Umbilical cord (tissue), 2 donors: ENCODE results near the gene PLSCR5. TPM values are rescaled to one million over a fixed set of nuclear protein-coding genes. Genes with fewer than 3 reads are reported as not detected.

Experiments
- DNase-seq: peaks from one replicate; pipeline ENCODE4 v3.0.0-alpha.2; 2015; ENCODE audit warnings: low spot score
- total RNA-seq: library from RNA; depleted of rRNA; stranded (reverse); fragments of >200 nt; gene quantifications from one replicate; pipeline ENCODE4 v1.2.3, GENCODE V29; 2014; ENCODE audit warnings: low replicate concordance; ENCODE audit not compliant: insufficient read depth

PLSCR5 gene
- total RNA-seq, 1 donor from 2014 or later, result 6.0 TPM

DNA sequence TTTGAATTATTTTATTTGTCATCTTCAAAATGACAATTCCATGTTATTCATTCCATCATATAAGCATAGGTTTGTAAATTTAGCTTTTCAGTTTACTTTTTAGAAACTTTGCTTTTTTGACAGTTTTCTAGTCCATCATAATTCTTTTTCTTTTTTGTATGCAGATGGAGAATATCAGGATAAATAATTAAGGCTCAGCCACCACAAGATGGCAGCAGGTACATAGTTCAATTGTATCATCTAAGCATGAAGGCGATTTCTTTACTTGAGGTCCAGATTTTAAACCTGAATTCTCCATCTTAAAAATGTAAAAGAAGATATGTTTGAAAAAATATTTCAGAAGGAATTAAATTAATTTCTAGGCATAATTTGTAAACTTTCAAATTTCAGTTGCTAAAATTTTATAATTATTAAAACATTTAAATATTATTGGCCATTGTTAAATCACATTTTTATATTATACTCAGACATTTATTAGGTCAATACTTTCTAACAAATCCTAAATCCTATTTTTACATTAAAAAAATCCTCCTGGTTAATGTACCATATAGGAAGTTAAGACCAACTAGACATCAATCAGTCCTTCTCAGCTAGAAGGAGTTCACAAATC is 15.1 kb downstream of the PLSCR5 start:
- DNase-seq, result peak; percentile 68

DNA sequence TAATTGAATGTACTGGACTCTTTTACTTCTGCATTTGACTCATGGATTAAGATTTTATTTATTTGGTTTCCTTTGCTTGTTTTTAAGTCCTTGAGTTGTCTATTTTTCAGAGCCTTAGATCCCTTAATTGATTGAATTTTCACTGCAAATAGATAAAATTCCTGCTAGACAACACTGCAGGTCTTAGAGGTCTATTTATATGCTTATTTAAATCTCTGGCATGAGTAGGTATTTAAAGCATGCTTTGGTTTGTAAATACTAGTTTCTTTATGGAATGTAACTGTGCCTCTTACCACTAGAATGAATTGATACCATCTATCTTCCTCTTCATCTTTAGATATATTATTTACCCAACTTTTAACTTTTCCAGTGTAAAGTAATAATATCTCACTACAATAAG is 20.0 kb downstream of the PLSCR5 start:
- peak; percentile 39 for DNase-seq

DNA sequence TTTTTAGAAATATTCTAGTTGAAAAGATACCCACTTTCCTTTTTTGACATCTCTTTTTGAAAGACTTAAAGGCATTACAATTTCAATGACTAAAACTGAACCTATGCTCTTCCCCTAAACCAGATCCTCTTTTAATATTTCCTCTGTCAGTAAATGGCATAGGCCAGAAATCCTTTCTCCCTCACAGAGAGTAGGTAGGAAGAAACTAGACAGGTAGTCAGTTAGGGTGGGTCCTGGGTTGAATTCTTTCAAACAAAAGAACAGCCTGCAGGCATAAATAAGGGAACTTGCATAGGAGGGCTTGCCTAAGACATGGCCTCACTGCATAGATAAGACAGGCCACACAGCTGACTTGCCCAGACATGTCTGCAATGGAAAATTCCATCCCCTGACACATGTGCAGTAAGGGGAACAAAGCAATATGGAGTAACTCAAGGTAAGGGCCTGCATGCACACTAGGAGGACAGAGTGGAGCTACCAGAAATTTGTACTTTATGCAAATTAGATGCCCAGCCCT is 23.1 kb downstream of the PLSCR5 start:
- peak; percentile 57 for DNase-seq

DNA sequence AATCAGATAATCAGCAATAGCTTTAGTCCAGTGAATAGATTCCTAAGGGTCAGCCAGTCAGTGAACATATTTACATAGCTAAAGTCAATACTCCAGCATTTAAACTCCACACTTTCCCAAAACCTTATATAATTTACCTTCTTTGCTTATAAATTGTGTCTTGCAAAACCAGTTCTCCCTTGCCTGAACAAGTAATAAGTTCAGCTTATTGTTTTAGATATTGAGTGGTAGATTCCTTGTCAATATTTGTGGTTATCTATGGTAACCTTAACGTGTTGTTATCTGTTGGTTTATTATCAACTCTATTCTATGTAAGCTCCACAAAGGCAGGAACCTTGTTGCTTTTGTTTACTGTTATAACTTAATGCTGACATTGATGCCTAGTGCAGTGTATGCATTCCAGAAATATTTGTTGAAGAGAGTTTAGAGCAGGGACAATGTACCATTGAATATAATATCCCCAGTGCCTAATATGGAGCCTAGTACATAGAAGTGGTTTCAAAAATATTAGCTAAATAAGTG is 24.0 kb downstream of the PLSCR5 start:
- no peak for DNase-seq

DNA sequence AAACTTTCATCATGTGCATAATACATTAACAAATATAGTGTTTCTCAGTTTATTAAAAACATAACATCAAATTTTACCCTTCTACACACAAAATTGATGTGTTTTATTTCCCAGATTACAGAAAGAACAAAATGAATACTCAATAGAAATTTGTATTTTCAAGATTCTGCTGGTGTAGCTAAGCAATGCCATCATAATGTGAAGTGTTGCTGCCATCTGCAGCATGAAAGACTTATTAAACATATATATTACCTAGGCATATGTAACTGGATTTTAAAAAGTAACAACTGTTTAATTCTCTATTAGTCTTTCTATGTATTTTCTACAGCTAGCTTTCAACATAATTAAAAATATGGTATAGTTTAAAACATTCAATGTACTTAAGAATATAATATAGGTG is 27.5 kb downstream of the PLSCR5 start:
- peak; percentile 62 for DNase-seq

DNA sequence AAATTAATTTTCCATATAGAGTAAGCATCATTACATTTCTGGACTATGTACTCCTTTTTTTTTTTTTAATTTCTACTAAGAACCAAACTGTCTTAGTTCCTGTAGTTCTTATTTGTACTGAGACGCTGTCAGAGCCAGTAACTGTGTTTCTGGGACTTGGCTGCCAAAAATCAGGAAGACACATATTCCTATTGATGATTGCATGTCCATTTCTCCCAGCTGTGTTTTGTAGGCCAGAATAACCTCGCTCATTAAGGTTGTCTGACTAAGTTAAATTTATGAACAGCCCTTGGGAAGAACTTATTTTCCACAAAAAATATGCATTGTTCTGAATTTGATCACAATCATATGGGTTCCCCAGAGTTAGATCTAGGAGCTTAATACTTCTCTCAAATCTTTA is 29.5 kb downstream of the PLSCR5 start:
- no peak for DNase-seq

DNA sequence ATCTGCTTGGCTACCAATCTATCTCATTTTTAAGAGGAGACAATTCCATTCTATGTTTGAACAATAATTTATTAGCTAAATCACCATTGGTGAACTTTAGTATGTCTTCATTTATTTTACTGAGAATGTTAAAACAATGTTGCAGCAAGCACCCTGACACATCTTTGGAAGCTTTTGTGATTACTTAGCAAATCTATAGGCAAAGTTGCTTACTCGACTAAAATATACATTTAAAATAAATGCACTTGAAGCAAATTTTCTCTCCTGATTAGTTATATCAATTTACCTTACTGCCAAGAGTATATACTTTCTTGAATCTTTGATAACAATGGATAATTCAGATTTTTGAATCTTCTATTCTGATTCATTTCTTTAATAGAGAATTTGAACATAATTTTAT is 31.0 kb downstream of the PLSCR5 start:
- no peak for DNase-seq

DNA sequence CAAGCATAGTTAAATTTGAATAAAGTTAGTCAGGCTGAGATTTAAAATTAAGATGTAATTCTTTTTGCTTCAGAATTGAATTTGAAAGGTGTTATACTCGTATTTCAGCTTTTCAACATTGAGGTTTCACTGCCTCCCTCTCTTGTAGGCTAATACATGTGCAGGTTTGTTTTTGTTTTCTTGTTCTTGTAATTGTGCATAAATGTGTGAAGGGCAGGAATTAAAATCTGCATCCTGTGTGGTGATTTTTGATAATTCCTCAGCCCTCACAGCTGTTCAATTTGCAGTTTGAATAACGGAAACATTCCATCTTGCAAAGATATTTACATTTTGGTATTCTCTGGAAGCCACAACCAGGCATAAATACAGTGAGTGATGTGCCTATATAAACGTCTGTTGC is 35.8 kb downstream of the PLSCR5 start:
- DNase-seq, result no peak

DNA sequence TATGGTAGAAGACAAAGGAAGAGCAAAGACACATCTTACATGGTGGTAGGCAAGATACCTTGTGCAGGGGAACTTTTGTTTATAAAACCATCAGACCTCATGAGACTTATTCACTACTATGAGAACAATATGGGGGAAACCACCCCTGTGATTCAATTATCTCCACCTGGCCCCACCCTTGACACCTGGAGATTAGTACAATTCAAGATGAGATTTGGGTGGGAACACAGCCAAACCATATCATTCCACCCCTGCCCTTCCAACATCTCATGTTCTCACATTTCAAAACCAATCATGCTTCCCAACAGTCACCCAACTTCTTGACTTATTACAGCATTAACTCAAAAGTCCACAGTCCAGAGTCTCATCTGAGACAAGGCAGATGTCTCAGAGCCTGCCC is 39.0 kb downstream of the PLSCR5 start:
- no peak for DNase-seq

DNA sequence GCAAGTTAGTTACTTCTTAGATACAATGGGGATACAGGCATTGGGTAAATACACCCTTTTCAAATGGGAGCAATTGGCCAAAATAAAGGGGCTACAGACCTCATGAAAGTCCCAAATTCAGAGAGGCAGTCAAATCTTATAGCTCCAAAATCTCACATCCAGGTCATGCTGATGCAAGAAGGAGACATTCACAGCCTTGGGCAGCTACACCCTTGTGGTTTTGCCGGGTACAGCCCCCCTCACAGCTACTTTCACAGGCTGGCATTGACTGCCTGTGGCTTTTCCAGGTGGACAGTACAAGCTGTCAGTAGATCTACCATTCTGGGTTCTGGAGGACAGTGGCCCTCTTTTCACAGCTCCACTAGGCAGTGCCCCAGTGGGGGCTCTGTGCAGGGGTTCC is 43.3 kb downstream of the PLSCR5 start:
- DNase-seq, result no peak

DNA sequence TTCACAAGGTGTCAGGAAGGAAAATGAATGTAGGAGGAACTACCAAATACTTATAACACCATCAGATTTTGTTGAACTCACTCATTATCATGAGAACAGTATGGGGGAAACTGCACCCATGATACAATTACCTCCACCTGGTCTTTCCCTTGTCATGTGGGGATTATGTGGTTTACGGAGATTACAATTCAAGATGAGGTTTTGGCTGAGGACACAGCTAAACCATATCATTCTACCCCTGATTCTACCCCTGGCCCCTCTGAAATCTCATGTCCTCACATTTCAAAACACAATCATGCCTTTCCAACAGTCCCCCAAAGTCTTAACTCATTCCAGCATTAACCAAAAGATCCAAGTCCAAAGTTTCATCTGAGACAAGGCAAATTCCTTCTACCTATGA is 43.7 kb downstream of the PLSCR5 start:
- no peak for DNase-seq

DNA sequence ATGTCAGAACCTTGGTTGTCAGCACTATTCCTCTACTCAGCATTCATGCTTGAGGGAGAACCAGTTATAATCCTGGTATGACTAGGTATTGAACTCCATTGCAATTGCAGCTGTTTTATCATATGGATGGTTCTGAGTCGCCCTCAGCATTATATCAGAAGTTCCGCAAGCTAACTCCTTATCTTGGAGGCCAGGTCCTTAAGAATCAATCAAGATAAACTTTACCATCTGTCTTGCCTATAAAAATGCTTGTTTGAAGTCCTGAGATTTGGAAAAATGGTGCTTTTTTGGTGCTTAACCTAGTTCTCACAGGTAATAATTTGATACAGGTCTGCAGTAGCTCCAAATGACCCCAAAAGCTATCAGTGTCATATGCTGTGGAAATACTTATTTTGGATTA is 44.5 kb downstream of the PLSCR5 start:
- no peak for DNase-seq

DNA sequence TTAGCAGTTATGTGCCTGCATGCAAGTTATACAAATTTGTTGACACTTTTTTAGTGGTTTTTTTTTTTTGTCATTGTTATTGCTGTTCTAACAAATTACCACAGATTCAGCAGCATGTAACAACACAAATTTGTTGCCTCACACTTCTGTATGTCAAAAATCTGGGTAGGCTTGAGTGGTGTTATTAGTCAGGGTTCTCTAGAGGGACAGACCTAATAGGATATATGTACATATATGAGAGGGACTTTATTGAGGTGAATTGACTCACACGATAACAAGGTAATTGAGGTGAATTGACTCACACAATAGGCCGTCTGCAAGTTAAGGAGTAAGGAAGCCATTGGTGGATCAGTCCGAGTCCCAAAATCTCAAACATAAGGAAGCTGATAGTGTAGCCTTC is 45.8 kb downstream of the PLSCR5 start:
- DNase-seq, result no peak

DNA sequence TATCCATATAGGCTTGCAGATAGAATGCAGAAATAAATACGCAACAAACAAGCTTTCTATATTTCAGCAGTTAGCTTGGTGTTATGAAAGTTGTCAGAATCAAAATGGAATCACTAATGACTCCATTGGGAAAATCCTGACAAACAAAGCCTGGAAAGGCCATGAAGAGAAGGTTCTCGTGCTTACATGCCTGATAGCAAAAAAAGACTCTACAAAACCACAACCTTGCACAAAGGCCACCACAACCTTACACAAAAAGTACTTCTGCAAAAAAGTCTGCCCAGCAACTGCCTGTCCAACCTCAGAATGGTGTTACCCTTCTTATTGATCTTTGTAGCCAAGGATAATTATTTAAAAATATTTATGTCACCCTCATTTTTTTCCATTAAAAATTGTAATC is 46.4 kb downstream of the PLSCR5 start:
- no peak for DNase-seq

DNA sequence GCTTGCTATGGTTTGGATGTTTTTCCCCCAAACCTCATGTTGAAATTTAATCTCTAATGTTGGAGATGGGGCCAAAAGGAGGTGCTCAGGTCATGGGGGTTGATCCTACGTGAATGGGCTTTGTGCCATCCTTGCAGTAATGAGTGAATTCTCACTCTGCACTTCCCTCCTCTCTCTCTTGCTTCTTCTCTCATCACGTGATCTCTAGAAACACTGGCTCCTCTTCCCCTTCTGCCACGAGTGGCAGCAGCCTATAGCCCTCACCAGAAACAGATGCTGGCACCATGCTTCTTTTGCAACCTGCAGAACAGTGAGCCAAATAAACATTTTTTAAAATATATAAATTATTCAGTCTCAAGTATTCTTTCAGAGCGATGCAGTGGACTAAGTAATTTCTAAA is 47.4 kb downstream of the PLSCR5 start:
- no peak for DNase-seq

DNA sequence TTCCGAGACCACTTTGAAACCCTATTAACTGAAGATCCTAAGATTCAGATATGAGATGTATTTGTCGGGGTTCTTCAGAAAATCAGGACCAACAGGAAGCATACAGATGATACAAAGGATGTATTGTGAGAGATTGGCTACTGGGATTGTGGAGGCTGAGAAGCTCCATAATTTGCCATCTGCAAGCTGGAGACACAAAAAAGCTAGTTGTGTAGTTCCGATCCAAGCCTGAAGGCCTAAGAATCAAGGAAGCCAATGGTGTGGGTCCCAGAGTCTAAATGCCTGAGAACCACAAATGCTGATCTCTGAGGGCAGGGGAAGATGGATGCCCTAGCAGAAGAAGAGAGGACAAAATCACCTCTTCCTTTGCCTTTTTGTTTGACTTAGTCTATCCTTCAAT is 49.8 kb downstream of the PLSCR5 start:
- no peak for DNase-seq

DNA sequence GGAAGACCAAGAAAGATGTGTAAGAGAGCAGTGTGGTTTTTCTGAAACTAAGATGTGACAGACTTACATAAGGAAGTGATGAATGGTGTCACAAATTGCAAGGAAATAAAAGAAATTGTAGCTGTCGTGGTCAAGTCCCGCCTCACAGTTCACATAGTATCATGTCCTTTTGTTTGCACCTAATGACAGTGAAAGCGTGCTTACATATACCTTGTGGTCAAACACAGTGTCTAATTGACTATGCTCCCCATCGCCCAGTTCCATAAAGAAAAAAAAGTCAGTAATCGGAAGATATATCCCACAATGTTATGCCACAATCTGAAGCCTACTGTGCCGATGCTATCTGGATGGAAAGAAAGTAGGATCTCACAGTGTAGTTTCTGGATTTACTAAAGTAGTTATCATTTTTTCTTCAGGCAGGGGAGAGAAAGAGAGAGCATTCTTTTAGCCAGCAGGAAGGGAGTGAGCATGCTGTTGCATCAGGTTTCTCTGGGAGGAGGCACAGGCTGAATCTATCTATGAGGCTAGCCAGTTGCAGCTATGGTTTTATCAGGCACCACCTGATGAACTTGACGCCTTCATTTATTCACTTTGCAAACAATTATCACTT is 50.9 kb downstream of the PLSCR5 start:
- DNase-seq, result no peak

DNA sequence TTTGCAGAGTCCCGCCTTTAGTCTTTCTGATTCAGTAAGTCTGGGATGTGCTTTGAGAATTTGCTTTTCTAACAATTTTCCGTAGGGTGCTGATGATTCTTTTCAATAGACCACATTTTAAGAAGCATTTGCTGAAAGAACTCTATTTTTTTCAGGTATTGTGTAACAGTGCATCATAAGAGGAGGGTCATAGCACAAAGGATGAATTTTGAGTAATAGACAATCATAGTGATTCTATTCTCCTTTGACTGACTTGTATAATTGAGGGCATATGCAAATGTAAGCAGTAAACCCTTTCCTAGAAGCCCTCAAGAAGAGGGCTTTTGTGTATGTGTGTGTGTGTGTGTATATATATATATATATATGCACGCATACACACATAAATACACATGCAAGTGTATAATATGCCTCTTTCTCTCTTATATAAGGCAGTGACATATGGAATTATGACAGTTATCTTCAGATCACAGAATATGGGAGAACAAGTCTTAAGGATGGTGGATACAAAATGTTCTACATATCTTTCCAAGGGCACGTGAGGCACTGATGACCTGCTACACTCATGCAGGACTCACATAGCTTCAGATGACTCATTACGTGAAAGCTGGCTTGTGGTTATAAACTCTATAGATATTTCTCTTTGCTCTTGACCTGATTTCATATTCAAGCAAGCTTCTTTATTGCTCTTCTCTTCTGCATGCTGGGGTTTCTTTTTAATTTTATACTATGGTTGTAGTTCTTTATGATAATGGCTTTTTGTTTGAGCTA is 54.2 kb downstream of the PLSCR5 start:
- peak; percentile 51 for DNase-seq

DNA sequence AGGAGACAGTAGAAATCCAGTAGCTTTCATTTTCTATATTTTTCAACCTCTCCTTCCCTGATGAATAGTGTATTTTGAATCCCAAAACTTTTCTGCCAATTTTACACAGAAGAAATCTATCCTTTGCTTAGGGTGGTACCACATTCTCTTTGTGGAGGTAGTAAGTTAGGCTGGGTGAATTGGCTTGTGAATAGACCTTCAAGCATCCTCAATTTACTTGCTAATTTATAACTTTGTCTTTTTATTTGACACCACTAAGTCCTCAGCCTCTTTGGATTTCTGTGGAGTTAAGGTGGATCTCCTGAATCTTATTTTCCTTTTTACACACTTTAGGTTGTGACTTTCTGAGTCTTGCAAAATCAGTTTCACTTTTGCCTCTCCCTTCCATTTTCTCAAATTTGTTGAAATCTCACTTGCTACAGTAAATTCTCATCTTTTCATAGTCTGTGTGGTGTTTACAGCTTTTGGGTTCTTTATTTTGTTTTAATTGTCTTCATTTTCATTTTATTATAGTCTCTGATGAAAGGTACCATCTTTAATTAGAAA is 55.0 kb downstream of the PLSCR5 start:
- no peak for DNase-seq

DNA sequence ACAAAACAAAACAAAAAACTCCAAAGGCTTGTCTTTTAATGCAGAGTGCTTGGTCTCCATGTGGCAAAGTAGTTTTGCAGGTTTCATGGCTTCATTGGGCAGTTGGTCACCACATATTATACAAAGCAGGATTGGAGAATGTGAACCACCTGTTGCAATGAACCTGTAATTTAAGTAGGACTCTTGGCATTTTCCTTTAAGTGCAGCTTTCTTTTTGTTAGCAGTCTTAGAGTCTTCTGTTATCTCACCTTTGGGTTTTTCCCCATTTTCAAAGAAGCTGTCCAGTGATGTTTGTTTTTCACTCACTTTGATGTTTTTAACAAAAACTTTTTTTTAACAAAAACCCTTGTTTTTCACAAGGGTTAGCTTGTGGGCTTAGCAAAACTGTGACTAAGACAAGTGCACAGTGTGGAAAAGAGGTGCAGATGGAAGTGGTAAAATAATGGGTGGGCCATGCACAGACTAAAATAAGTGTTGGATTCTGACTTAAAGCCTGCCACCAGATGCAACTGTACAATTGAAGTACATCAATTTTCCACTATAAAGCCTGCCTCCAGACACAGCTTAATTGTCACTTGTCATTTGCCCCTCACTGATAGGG is 57.8 kb downstream of the PLSCR5 start:
- no peak for DNase-seq

DNA sequence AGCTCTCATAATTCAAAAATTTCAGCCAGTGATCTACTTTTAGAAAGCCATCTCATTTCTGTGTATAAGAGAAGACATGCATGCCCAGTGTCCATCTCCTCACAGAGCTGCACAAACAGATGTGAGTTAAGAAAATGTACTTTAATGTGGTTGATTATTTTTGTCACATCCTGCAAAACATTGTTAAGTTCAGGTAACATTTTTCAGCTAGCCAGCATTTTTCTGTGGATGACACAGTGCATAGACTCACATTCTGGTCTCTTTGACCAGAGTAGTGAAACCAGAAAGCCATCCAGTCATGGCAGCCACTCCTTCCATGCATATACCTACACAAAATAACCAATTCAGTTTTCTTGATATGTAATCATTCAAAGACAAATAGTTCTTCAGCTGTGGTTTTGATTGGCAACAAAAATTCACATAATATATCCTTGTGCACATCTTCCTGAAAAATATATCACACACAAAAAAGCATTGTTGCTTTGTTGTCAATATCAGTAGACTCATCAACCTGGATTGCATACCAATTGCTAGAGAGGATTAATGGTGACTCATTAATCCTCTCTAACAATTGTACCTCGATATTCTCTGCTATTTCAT is 58.7 kb downstream of the PLSCR5 start:
- no peak for DNase-seq
